GM21447 (cell line): ENCODE data around the gene ANGPTL3.
"Not testable (repeated sequence)": the region's sequence is repeated elsewhere in the genome, so short reads cannot be mapped to it uniquely, and the experiment has no call there.

ENCODE experiments used
- ATAC-seq: cut with Tn5 transposase; IDR thresholded peaks from one replicate; pipeline ENCODE4 v1.9.1; 2021; ENCODE audit not compliant: unreplicated experiment

The ANGPTL3 gene

DNA sequence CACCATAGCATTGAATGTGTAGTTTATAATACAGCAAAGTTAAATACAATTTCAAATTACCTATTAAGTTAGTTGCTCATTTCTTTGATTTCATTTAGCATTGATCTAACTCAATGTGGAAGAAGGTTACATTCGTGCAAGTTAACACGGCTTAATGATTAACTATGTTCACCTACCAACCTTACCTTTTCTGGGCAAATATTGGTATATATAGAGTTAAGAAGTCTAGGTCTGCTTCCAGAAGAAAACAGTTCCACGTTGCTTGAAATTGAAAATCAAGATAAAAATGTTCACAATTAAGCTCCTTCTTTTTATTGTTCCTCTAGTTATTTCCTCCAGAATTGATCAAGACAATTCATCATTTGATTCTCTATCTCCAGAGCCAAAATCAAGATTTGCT lies at the start of gene ANGPTL3:
ANGPTL3 (plus strand) TSS at position 240 of the 400 bp plus-strand sequence; CDS start at position 287, 47 bp downstream.
- ATAC-seq, result no peak

- ATAC-seq, result no peak
These were observed 36.0 kb upstream of the ANGPTL3 start for GRCh38 chr1:62561306-62561705.

DNA sequence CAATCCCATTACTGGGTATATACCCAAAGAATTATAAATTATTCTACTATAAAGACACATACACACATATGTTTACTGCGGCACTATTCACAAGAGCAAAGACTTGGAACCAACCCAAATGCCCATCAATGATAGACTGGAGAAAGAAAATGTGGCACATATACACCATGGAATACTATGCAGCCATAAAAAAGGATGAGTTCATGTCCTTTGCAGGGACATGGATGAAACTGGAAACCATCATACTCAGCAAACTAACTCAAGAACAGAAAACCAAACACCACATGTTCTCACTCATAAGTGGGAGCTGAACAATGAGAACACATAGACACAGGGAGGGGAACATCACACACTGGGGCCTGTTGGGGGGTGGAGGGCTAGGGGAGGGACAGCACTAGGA lies 30.1 kb upstream of the ANGPTL3 start:
- not testable (repeated sequence) for ATAC-seq

- ATAC-seq, result not testable (repeated sequence)
These were observed 29.4 kb upstream of the ANGPTL3 start for GRCh38 chr1:62567926-62568325.

DNA sequence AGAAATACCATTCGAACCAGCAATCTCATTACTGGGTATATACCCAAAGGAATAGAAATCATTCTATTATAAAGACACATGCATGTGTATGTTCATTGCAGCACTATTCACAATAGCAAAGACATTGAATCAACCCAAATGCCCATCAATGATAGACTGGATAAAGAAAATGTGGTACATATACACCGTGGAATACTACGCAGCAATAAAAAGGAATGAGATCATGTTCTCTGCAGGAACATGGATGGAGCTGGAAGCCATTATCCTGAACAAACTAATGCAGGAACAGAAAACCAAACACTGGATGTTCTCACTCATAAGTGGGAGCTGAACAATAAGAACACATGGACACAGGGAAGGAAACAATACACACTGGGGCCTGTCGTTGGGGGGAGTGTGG lies 25.8 kb upstream of the ANGPTL3 start:
- ATAC-seq, result not testable (repeated sequence)

- ATAC-seq, result no peak
These were observed 24.8 kb upstream of the ANGPTL3 start for GRCh38 chr1:62572476-62572875.

DNA sequence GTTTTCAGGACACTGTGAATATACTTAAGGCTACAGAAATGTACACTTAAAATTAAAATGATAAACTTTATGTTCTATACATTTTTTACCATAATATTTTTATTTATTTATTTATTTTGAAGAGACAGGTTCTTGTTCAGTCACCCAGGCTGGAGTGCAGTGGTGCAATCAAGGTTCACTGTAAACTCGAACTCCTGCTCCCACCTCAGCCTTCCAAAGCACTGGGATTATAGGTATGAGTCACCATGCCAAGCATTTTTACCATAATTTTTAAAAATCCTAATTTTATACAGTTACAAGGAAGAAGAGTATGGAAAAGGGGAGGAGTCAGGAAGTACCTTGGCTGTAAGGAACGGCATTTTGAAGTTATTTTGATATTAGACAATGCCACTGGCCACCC lies 23.6 kb upstream of the ANGPTL3 start:
- no peak for ATAC-seq

GRCh38 chr1:62585469-62586155 lies 11.7 kb upstream of the ANGPTL3 start:
- no peak for ATAC-seq

DNA sequence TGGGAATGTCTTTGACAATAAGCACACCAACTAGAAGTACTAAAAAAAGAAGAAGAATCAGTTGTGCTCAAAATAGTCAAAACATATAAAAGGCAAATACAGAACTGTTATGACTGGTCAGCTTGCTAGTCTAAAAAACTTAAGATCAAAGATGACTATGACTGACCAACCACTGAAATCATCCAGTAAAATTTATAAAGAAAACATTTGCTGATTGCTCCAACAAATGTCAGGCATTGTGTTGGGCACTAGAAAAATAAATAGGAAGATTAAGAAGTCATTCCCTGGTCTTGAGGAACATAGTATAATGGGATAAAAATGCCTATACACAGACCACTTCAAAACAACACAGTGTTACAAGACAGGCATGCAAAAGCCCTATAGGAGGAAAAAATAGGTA lies 9.3 kb upstream of the ANGPTL3 start:
- ATAC-seq, result no peak

DNA sequence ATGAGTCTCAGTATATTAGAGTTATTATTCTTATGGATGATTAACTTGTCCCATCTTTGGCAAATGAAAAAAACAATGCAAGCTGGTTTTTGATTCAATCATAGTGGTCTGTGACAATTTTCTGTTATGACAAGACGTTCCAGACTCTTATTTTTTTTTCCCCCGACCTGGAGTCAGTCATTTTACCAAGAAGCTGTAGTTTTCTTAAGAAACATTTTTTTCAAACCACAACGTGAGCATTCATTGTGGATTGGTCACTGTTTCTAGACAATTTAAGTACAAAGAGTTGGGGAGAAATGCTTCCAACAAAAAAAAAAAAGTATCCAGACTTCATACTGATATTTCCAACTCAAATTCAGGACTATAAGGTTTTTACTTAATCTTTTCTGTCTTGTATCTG lies 8.0 kb upstream of the ANGPTL3 start:
- ATAC-seq, result no peak

- no peak for ATAC-seq
These were observed 6.9 kb upstream of the ANGPTL3 start for GRCh38 chr1:62590255-62590969.

DNA sequence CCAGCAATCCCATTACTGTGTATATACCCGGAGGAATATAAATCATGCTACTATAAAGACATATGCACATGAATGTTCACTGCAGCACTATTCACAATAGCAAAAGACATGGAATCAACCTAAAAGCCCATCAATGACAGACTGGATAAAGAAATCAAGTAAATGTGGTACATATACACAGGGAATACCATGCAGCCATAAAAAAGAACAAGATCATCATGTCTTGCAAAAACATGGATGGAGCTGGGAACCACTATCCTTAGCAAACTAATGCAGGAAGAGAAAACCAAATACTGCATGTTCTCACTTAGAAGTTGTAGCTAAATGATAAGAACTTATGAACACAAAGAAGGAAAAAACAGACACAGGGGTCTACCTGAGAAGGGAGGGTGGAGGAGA lies 6.4 kb upstream of the ANGPTL3 start:
- ATAC-seq, result no peak

DNA sequence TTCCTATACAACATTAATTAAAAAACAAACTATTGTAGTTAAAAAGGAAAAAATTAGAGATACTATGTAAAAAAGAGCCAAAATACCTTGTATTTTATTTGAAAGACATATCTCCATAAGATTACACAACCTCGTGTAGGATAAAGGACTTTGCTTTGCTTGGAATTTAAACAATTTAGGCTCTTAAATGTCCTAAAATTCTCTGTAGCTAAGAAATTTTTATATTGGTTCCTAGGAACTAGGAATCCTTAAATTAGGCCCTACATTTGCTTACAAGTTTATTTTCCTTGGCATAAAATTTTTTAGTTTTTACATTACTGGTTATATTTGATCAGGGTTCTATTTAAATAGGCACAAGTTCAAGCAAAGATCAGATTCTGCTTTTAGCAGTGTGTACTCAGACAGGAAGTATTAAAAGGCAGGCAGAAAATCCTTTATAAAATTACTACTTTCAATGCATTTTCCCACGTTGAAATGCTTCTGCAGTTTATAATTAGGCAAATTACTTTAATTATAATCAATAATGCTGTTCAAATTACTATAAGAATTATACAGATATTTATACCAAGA lies 3.4 kb upstream of the ANGPTL3 start:
- no peak for ATAC-seq

DNA sequence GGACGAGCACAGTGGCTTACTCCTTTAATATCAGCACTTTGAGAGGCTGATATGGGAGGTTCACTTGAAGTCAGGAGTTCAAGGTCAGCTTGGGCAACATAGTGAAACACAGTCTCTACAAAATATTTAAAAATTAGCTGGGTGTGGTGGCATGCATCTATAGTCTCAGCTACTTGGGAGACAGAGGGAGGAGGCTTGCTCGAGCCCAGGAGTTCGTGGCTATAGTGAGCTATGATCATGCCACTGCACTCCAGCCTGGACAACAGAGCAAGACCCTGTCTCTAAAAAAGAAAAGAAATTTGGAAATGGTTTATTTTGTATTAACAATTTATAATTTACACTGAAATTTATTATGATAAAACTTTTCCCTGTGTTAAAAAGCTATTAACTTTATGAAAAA lies 1.7 kb upstream of the ANGPTL3 start:
- ATAC-seq, result no peak

GRCh38 chr1:62599044-62599443 lies 1.7 kb downstream of the ANGPTL3 start:
- ATAC-seq, result no peak

DNA sequence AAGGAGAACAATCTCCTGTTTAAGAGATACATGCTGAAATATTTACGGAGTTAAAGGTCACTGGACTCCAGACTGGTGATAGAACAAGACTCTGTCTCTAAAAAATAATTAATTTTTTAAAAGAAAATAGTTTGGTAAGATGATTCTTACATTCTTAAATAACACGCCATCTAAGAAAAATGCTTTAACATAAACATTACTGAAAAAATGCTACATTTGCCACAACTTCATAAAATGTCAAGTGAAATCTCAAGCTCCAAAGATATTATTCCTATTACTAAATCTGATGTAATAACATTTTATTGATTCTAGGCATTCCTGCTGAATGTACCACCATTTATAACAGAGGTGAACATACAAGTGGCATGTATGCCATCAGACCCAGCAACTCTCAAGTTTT lies 4.1 kb downstream of the ANGPTL3 start:
- no peak for ATAC-seq

GRCh38 chr1:62608905-62609304 lies 11.6 kb downstream of the ANGPTL3 start:
- ATAC-seq, result no peak

- ATAC-seq, result not testable (repeated sequence)
These were observed 13.3 kb downstream of the ANGPTL3 start for GRCh38 chr1:62610588-62610987.

DNA sequence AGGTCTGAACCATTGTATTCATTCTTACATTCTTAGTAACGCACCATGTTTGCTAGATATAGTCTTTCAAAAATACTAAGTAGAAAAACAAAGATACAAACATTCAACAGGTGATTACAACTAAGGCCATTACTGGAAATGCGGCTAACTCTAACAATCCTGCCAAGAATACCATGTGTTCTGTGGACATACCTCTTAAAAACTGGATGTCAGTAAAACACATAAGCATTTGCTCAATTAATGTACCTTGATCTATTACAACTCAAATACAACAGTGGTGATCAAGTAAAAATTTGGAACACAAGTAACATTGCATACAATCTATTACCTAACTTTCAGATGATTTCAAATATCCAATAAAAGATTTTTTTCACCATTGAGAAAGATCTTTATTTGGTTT lies 15.4 kb downstream of the ANGPTL3 start:
- ATAC-seq, result no peak

DNA sequence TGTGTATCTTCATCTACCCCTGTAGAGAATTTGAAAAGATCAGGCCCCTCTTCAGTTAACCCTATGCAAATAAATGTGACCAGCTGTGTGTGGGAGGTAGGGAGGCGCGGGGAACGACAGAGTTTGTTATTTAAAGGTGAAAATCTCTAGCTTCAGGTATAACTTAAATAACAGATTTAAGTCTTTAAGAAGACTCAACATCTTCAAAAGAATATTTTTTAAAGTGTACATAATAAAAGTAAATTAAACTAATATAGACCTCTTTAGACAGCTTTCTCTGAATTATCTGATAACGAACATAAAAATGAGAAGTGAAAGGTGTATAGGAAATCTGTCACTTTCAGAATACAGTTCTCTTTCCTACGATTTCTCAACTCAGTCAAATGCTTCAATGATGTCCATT lies 16.0 kb downstream of the ANGPTL3 start:
- ATAC-seq, result peak; percentile 94

GRCh38 chr1:62613890-62614289 lies 16.6 kb downstream of the ANGPTL3 start:
- ATAC-seq, result no peak

DNA sequence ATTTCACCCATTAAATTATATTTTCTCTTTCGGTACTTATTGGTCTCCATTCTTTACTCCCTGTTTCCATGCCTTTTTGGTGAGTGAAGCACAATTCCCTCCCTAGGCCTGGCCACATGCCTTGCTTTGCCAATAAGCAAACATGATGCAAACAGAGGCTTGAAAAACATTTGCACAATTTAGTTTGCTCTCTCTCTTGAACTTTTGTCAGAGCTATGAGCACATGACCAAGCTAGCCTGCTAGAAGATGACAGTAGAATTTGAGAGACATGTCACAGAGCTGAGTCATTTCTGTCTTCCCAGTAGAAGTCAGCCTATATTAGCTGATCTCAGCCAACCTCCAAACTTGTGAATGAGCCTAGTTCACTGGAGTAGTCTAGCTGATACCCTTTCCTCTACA lies 24.6 kb downstream of the ANGPTL3 start:
- peak; percentile 92 for ATAC-seq
